Endodermal cell (in vitro differentiated cells): ENCODE results near the gene IL1R1. TPM values are rescaled to one million over a fixed set of nuclear protein-coding genes. Genes with fewer than 3 reads are reported as not detected.

ENCODE experiments used
- DNase-seq: peaks from one replicate; pipeline ENCODE4 v3.0.0-alpha.2; 2017
- H3K27ac ChIP-seq: 2 replicates; pipeline ENCODE4 v1.5.1; 2013; ENCODE audit warnings: mild to moderate bottlenecking, low read depth, low read length, moderate library complexity
- H3K27me3 ChIP-seq: 2 replicates; pipeline ENCODE4 v1.6.1; 2013; ENCODE audit warnings: mild to moderate bottlenecking, low read length, moderate library complexity; ENCODE audit not compliant: insufficient read depth, control insufficient read depth, poor library complexity, severe bottlenecking
- H3K36me3 ChIP-seq: 2 replicates; pipeline ENCODE4 v1.7.0; 2013; ENCODE audit warnings: mild to moderate bottlenecking, low read length, moderate library complexity; ENCODE audit not compliant: control insufficient read depth, insufficient read depth
- H3K4me1 ChIP-seq: one replicate; pipeline ENCODE4 v1.7.0; 2013; ENCODE audit warnings: low read length; ENCODE audit not compliant: control insufficient read depth, insufficient read depth
- H3K4me3 ChIP-seq: 2 replicates; pipeline ENCODE4 v1.5.1; 2013; ENCODE audit warnings: mild to moderate bottlenecking, low read length, moderate library complexity
- H3K9ac ChIP-seq: 2 replicates; pipeline ENCODE4 v1.6.1; 2013; ENCODE audit warnings: mild to moderate bottlenecking, low read length, moderate library complexity; ENCODE audit not compliant: poor library complexity, severe bottlenecking; ENCODE audit errors: extremely low read depth
- H3K9me3 ChIP-seq: 2 replicates; pipeline ENCODE4 v1.6.1; 2013; ENCODE audit warnings: mild to moderate bottlenecking, low read length, moderate library complexity; ENCODE audit not compliant: control insufficient read depth
- H3K27ac Mint-ChIP-seq: 2 replicates; pipeline ENCODE4 v1.8.0; 2020; ENCODE audit warnings: mixed read lengths
- H3K27me3 Mint-ChIP-seq: 2 replicates; pipeline ENCODE4 v1.8.0; 2021; ENCODE audit warnings: mild to moderate bottlenecking, mixed read lengths; ENCODE audit not compliant: insufficient read depth
- H3K36me3 Mint-ChIP-seq: 2 replicates; pipeline ENCODE4 v1.8.0; 2020; ENCODE audit warnings: low read depth, mixed read lengths
- H3K4me1 Mint-ChIP-seq: 2 replicates; pipeline ENCODE4 v1.8.0; 2020; ENCODE audit warnings: mixed read lengths
- H3K4me3 Mint-ChIP-seq: 2 replicates; pipeline ENCODE4 v1.8.0; 2020; ENCODE audit warnings: mild to moderate bottlenecking, moderate library complexity, mixed read lengths
- H3K9me3 Mint-ChIP-seq: 2 replicates; pipeline ENCODE4 v1.8.0; 2020; ENCODE audit warnings: mild to moderate bottlenecking, mixed read lengths
- CTCF ChIP-seq: fragments of 200-600 bp; sonication (generic); conservative IDR thresholded peaks from 2 replicates; pipeline ENCODE4 v1.5.0; 2021; ENCODE audit warnings: antibody characterized with exemption, mild to moderate bottlenecking
- WGBS, 2 experiments: methylation state at CpG; one replicate each; pipeline versions ENCODE4 v1.1.5 to v1.1.7; 2013; ENCODE audit warnings: missing lambda C conversion rate in 2 of 2, mixed read lengths in 1 of 2; ENCODE audit not compliant: insufficient coverage in 1 of 2, insufficient read length in 1 of 2; 5-methylcytosine and 5-hydroxymethylcytosine counted together
- total RNA-seq, 2 donors: library from RNA; stranded (reverse); fragmentation: NEBNext Ultra II Directional in 1 of 2; extraction: Animal tissue kit (Norgen Biotek cat#: 25700) in 1 of 2; gene quantifications; 2 replicates in 1 of 2; 3 replicates in 1 of 2; pipeline ENCODE4 v1.2.1, GENCODE V29; 2021

Gene IL1R1
- total RNA-seq, 2 donors from 2014 or later: 3.0 to 4.1 TPM

GRCh38 chr2:102217032-102217431 is 74.5 kb downstream of the IL1R1 start:
- Mint-ChIP-seq H3K36me3 (peaks cover 2% of the 10 kb centered on the region), H3K9me3 (peaks cover 32% of the 10 kb centered on the region), H3K4me3 (no peak overlapping the region), H3K27ac (no peak overlapping the region), H3K27me3 (peaks cover 8% of the 10 kb centered on the region), H3K4me1 (no peaks in the 10 kb centered on the region)
- Histone ChIP-seq H3K27ac (no peak overlapping the region), H3K9me3 (peaks cover 25% of the 10 kb centered on the region), H3K36me3 (no peaks in the 10 kb centered on the region), H3K4me3 (no peak overlapping the region), H3K4me1 (no peaks in the 10 kb centered on the region), H3K27me3 (peaks cover 6% of the 10 kb centered on the region), H3K9ac (no peak overlapping the region)
- no peak for DNase-seq
- TF ChIP-seq CTCF: no peak

GRCh38 chr2:102224824-102225739 is 82.5 kb downstream of the IL1R1 start:
- Histone ChIP-seq H3K4me3 (no peak overlapping the region), H3K9ac (no peak overlapping the region), H3K9me3 (no peaks in the 10 kb centered on the region), H3K27me3 (peaks cover 6% of the 10 kb centered on the region), H3K36me3 (no peaks in the 10 kb centered on the region), H3K27ac (no peak overlapping the region), H3K4me1 (peaks cover 31% of the 10 kb centered on the region)
- no peak for DNase-seq
- no peaks in the 10 kb centered on the region for H3K36me3 Mint-ChIP-seq
- H3K4me1 Mint-ChIP-seq: peaks cover 44% of the 10 kb centered on the region
- no peak for TF ChIP-seq CTCF
- H3K9me3 Mint-ChIP-seq: no peaks in the 10 kb centered on the region
- WGBS, 2 experiments: 78 to 95% methylated on average over 6 to 8 of the region's 8 CpGs
- no peak overlapping the region for H3K27ac Mint-ChIP-seq
- H3K4me3 Mint-ChIP-seq: no peak overlapping the region
- peaks cover 8% of the 10 kb centered on the region for H3K27me3 Mint-ChIP-seq

- H3K9me3 Mint-ChIP-seq: no peaks in the 10 kb centered on the region
- H3K4me1 ChIP-seq: peaks cover 31% of the 10 kb centered on the region
- H3K9ac ChIP-seq: no peak overlapping the region
- H3K36me3 ChIP-seq: no peaks in the 10 kb centered on the region
- 90 to 93% methylated on average over 5 to 6 of the region's 6 CpGs for WGBS, 2 experiments
- H3K4me3 ChIP-seq: no peak overlapping the region
- peaks cover 44% of the 10 kb centered on the region for H3K4me1 Mint-ChIP-seq
- peaks cover 3% of the 10 kb centered on the region for H3K27me3 Mint-ChIP-seq
- H3K36me3 Mint-ChIP-seq: no peaks in the 10 kb centered on the region
- peak overlapping the region; percentile 56 for H3K27ac Mint-ChIP-seq
- peaks cover 5% of the 10 kb centered on the region for H3K27me3 ChIP-seq
- TF ChIP-seq CTCF: no peak
- DNase-seq: no peak
- H3K9me3 ChIP-seq: no peaks in the 10 kb centered on the region
- H3K27ac ChIP-seq: no peak overlapping the region
- no peak overlapping the region for H3K4me3 Mint-ChIP-seq
These were observed 83.6 kb downstream of the IL1R1 start for GRCh38 chr2:102226171-102226570.
